CD4-positive, alpha-beta T cell treated with Interleukin-15 for 1 hour (primary cell): ENCODE results near the gene MAGT1.
"Not testable (repeated sequence)": the region's sequence is repeated elsewhere in the genome, so short reads cannot be mapped to it uniquely, and the experiment has no call there.

ENCODE experiments used
- DNase-seq: peaks from one replicate; pipeline ENCODE4 v3.0.0-alpha.2; 2020

Gene MAGT1

DNA sequence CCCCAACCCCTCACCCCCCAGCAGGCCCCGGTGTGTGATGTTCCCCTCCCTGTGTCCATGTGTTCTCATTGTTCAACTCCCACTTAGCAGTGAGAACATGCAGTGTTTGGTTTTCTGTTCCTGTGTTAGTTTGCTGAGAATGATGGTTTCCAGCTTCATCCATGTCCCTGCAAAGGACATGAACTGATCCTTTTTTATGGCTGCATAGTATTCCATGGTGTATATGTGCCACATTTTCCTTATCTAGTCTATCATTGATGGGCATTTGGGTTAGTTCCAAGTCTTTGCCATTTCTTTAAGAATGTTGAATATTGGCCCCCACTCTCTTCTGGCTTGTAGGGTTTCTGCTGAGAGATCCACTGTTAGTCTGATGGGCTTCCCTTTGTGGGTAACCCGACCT lies 73.2 kb downstream of the MAGT1 start:
- DNase-seq: not testable (repeated sequence)

GRCh38 chrX:77820091-77820727 lies 75.0 kb downstream of the MAGT1 start:
- DNase-seq: no peak

- no peak for DNase-seq
Measured at GRCh38 chrX:77814210-77814609, 81.0 kb downstream of the MAGT1 start.

GRCh38 chrX:77802201-77802600 lies 93.0 kb downstream of the MAGT1 start:
- no peak for DNase-seq

DNA sequence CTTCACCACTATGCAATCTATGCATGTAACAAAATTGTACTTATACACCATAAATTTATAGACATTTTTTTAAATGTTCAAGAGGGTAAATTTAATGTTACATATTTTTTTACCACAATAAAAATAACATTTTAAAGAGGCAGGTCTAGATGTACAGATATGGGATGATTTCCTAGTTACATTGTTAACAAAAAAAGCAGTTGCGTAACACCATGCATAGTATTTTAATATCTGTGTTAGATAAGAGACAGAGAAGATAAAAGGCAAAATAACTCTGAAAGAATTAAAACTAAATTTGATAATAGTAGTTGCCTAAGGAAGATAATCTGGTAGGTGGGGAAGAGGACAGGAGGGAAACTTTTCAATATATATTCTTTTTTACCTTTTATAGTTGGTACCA lies 100.1 kb downstream of the MAGT1 start:
- DNase-seq: no peak

DNA sequence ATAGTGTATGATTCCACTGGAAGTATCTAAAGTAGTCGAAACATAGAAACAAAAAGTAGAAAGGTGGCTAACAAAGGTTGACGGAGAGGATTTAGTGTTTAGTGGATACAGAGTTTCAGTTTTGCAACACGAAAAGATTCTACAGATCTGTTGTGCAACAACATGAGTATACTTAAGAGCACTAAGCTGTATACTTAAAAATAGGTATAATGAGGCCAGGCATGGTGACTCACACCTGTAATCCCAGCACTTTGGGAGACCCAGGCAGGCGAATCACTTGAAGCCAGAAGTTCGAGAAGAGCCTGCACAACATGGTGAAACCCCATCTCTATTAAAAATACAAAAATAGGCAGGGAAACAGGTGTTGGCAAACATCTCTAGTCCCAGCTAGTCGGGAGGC lies 101.3 kb downstream of the MAGT1 start:
- no peak for DNase-seq

DNA sequence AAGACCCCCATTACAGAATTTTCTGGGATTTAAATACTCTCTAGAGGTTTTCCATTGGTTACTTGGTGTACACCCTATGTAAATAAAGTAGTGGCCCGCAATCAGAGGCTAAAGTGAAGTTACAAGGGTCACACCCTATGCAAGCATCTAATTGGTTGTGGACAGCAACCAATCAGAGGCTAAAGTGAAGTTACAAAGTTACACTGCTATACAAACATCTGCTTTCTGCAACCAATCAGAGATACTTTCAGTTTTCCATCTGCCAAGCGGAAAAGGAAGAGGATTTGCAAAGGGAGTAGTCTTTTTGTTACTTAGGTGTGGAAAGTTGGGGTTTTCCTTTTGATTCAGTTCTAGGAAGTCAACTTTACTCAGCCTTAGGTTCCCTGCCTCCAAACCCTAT lies 107.2 kb downstream of the MAGT1 start:
- no peak for DNase-seq

- no peak for DNase-seq
Measured at GRCh38 chrX:77786365-77786680, 108.9 kb downstream of the MAGT1 start.

- peak; percentile 82 for DNase-seq
Measured at GRCh38 chrX:77785486-77786364, 109.5 kb downstream of the MAGT1 start, which contains the start of gene ATRX. Gene ATRX, minus strand, starts transcription at chrX:77786216. Its CDS starts 215 bp downstream, at chrX:77786001.

DNA sequence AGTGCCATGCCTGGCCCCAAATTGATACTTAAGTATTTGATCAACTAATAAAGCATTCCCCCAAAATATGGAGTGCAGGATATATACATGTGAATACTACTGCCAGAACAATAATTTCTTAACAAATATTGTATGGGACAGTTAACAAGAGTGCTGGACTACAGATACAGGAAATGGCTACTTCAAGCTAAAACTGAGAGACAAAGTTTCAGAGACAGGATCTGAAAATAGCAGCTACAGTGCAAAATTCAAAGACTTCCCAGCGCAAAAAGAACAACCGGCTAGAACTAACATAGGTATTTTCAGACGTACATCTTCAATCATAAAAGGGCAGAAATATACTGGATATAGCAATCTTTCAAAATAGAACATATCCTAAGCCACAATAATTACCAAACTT lies 115.5 kb downstream of the MAGT1 start:
- no peak for DNase-seq

DNA sequence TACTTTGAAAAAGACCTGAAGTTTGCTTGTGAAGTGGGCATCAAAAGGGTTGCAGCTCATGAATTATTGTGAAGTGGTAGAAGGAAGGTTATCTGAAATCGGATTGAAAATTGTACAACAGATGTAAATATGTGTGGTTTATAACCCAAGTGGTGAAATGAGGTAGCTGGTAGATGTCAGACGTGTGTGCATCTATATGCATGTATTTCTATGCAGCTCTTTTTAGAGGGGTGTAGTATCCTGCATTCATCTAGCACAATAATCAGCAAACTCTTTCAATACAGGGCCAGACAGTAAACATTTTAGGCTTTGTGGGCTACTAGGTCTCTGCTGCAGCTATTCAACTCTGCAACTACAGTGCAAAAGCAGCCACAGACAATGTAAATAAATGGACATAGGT lies 118.6 kb downstream of the MAGT1 start:
- DNase-seq: no peak
